Subcutaneous abdominal adipose tissue (tissue), 5 donors: ENCODE measurements around the gene CIROP.

Experiments
- H3K27ac ChIP-seq: one replicate; pipeline ENCODE4 v1.7.0; 2013; ENCODE audit warnings: low read depth, mild to moderate bottlenecking, inconsistent platforms, low read length, moderate library complexity
- H3K27me3 ChIP-seq, 5 donors: one replicate each; pipeline ENCODE4 v1.7.0; 2013; ENCODE audit warnings: low read length in 5 of 5, inconsistent platforms in 1 of 5; ENCODE audit not compliant: control insufficient read depth in 5 of 5, insufficient read depth in 4 of 5
- H3K36me3 ChIP-seq, 5 donors: one replicate each; pipeline ENCODE4 v1.7.0; 2013; ENCODE audit warnings: low read length in 5 of 5; ENCODE audit not compliant: control insufficient read depth in 5 of 5, insufficient read depth in 5 of 5
- H3K4me1 ChIP-seq, 5 donors: one replicate each; pipeline ENCODE4 v1.7.0; 2013; ENCODE audit warnings: low read length in 5 of 5, mild to moderate bottlenecking in 3 of 5, moderate library complexity in 1 of 5; ENCODE audit not compliant: control insufficient read depth in 5 of 5, insufficient read depth in 5 of 5
- H3K4me3 ChIP-seq, 5 donors: one replicate each; pipeline ENCODE4 v1.7.0; 2013; ENCODE audit warnings: low read length in 5 of 5, low read depth in 1 of 5
- H3K9ac ChIP-seq, 5 donors: one replicate each; pipeline ENCODE4 v1.7.0; 2013; ENCODE audit warnings: low read length in 5 of 5, mild to moderate bottlenecking in 4 of 5, moderate library complexity in 3 of 5
- H3K9me3 ChIP-seq, 5 donors: one replicate each; pipeline ENCODE4 v1.7.0; 2013; ENCODE audit warnings: low read length in 5 of 5; ENCODE audit not compliant: control insufficient read depth in 5 of 5
- donor health status: healthy.
- donor health status: healthy.
- donor health status: healthy.
- donor health status: healthy.
- donor health status: healthy.

CIROP gene

GRCh38 chr14:23071244-23071920, 33.4 kb downstream of the CIROP start:
- Histone ChIP-seq H3K27me3 (no peaks in the 10 kb centered on the region), H3K9ac (peak overlapping the region; percentile 79 to 92 (median 90)), H3K9me3 (no peaks in the 10 kb centered on the region), H3K4me3 (peak overlapping the region; percentile 72 to 91 (median 80)), H3K4me1 (peaks cover 3 to 35% (median 28%) of the 10 kb centered on the region in 5 donors), H3K36me3 (peaks cover 22 to 60% (median 52%) of the 10 kb centered on the region in 5 donors), H3K27ac (peak overlapping the region; percentile 90)

- Histone ChIP-seq H3K27ac (peak overlapping the region; percentile 90), H3K4me1 (peaks cover 3 to 35% (median 28%) of the 10 kb centered on the region in 5 donors), H3K36me3 (peaks cover 17 to 60% (median 52%) of the 10 kb centered on the region in 5 donors), H3K4me3 (peak overlapping the region; percentile 72 to 91 (median 80)), H3K9ac (peak overlapping the region; percentile 79 to 92 (median 90)), H3K9me3 (no peaks in the 10 kb centered on the region), H3K27me3 (no peaks in the 10 kb centered on the region)
Measured at GRCh38 chr14:23070262-23071129, 34.3 kb downstream of the CIROP start.

- Histone ChIP-seq H3K4me3 (no peak overlapping the region), H3K9me3 (no peaks in the 10 kb centered on the region), H3K27ac (peak overlapping the region; percentile 90), H3K36me3 (peaks cover 10 to 58% (median 51%) of the 10 kb centered on the region in 5 donors), H3K27me3 (no peaks in the 10 kb centered on the region), H3K4me1 (peaks cover 3 to 35% (median 28%) of the 10 kb centered on the region in 5 donors), H3K9ac (peak overlapping the region in 2 of 5 donors; percentile 41 to 57)
Measured at GRCh38 chr14:23069413-23069806, 35.4 kb downstream of the CIROP start.

- H3K4me1 ChIP-seq: peaks cover 3 to 35% (median 28%) of the 10 kb centered on the region in 5 donors
- H3K9ac ChIP-seq: peak overlapping the region in 1 of 5 donors; percentile 41
- H3K27me3 ChIP-seq: no peaks in the 10 kb centered on the region
- no peak overlapping the region for H3K4me3 ChIP-seq
- H3K27ac ChIP-seq: peak overlapping the region; percentile 90
- peaks cover 10 to 59% (median 56%) of the 10 kb centered on the region in 5 donors for H3K36me3 ChIP-seq
- no peaks in the 10 kb centered on the region for H3K9me3 ChIP-seq
Measured at GRCh38 chr14:23068789-23069412, 35.9 kb downstream of the CIROP start.

GRCh38 chr14:23067847-23068788, 36.7 kb downstream of the CIROP start:
- Histone ChIP-seq H3K9me3 (no peaks in the 10 kb centered on the region), H3K4me1 (peaks cover 3 to 35% (median 28%) of the 10 kb centered on the region in 5 donors), H3K27ac (no peak overlapping the region), H3K4me3 (no peak overlapping the region), H3K27me3 (no peaks in the 10 kb centered on the region), H3K36me3 (peaks cover 16 to 64% (median 63%) of the 10 kb centered on the region in 5 donors), H3K9ac (no peak overlapping the region)

- Histone ChIP-seq H3K4me1 (peaks cover 3 to 36% (median 30%) of the 10 kb centered on the region in 5 donors), H3K9me3 (no peaks in the 10 kb centered on the region), H3K36me3 (peaks cover 18 to 68% (median 67%) of the 10 kb centered on the region in 5 donors), H3K27me3 (no peaks in the 10 kb centered on the region), H3K4me3 (no peak overlapping the region), H3K9ac (no peak overlapping the region), H3K27ac (no peak overlapping the region)
Measured at GRCh38 chr14:23066855-23067744, 37.7 kb downstream of the CIROP start.

- peaks cover 18 to 71% (median 70%) of the 10 kb centered on the region in 5 donors for H3K36me3 ChIP-seq
Measured at GRCh38 chr14:23066368-23066767, 38.4 kb downstream of the CIROP start.

GRCh38 chr14:23063601-23064000, 41.2 kb downstream of the CIROP start:
- no peak overlapping the region for H3K4me3 ChIP-seq
- no peaks in the 10 kb centered on the region for H3K27me3 ChIP-seq
- H3K9me3 ChIP-seq: no peaks in the 10 kb centered on the region
- no peak overlapping the region for H3K27ac ChIP-seq
- H3K4me1 ChIP-seq: peaks cover 0 to 12% (median 10%) of the 10 kb centered on the region in 5 donors
- H3K36me3 ChIP-seq: peaks cover 18 to 91% (median 85%) of the 10 kb centered on the region in 5 donors
- H3K9ac ChIP-seq: no peak overlapping the region

More at GRCh38 chr14:23066368-23066767, 38.4 kb downstream of the CIROP start:
- peak overlapping the region in 2 of 5 donors; percentile 10 to 48 for H3K9ac ChIP-seq
- H3K27ac ChIP-seq: no peak overlapping the region
- no peaks in the 10 kb centered on the region for H3K27me3 ChIP-seq
- H3K4me1 ChIP-seq: peaks cover 0 to 32% (median 26%) of the 10 kb centered on the region in 5 donors
- no peaks in the 10 kb centered on the region for H3K9me3 ChIP-seq
- H3K4me3 ChIP-seq: no peak overlapping the region
